Kidney epithelial cell (primary cell): ENCODE data around the gene GRM3. TPM values are rescaled to one million over a fixed set of nuclear protein-coding genes. Genes with fewer than 3 reads are reported as not detected.

Experiments
- DNase-seq: peaks from one replicate; pipeline ENCODE4 v3.0.0-alpha.2; 2010; ENCODE audit warnings: low read depth
- H3K27me3 ChIP-seq: 2 replicates; pipeline ENCODE4 v1.6.0; 2011; ENCODE audit warnings: low read length; ENCODE audit not compliant: control insufficient read depth, insufficient read depth
- H3K36me3 ChIP-seq: 2 replicates; pipeline ENCODE4 v1.5.1; 2011; ENCODE audit warnings: low read length; ENCODE audit not compliant: control insufficient read depth, insufficient read depth
- H3K4me3 ChIP-seq: 2 replicates; pipeline ENCODE4 v1.5.1; 2011; ENCODE audit warnings: low read depth, mild to moderate bottlenecking, control low read depth, low read length
- total RNA-seq: library from RNA; depleted of rRNA; stranded (reverse); fragments of >200 nt; gene quantifications from 2 replicates; pipeline ENCODE4 v1.2.3, GENCODE V29; 2015
- TF ChIP-seq, protein P1 (sequence below): IDR thresholded peaks from 2 replicates; pipeline ENCODE4 v1.5.1; 2011; ENCODE audit warnings: mild to moderate bottlenecking, moderate library complexity, low read length, control low read depth, inconsistent platforms; ENCODE audit not compliant: insufficient read depth, poor library complexity, severe bottlenecking

Gene GRM3
- total RNA-seq, 1 donor from 2014 or later: not detected

DNA sequence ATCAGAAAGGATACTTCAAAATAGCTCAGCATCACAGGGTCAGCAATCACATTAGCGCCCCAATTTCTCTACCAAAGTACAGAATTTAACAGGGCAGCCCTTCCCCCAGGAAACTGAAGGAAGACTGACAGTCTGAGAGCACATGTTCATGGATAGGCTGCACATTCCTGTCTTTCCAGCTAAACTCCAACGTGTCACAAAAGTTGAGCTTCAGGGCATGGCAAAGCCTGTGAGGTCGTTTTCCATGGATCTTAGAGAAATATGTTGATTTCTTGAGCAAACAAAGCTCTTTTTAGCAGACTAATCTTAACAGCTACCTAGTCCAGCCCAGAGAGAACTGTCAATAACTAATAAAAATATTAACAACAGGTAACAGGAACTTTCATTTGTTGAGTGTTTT, 207.9 kb downstream of the GRM3 start:
- DNase-seq: no peak
- TF ChIP-seq, protein P1, sequence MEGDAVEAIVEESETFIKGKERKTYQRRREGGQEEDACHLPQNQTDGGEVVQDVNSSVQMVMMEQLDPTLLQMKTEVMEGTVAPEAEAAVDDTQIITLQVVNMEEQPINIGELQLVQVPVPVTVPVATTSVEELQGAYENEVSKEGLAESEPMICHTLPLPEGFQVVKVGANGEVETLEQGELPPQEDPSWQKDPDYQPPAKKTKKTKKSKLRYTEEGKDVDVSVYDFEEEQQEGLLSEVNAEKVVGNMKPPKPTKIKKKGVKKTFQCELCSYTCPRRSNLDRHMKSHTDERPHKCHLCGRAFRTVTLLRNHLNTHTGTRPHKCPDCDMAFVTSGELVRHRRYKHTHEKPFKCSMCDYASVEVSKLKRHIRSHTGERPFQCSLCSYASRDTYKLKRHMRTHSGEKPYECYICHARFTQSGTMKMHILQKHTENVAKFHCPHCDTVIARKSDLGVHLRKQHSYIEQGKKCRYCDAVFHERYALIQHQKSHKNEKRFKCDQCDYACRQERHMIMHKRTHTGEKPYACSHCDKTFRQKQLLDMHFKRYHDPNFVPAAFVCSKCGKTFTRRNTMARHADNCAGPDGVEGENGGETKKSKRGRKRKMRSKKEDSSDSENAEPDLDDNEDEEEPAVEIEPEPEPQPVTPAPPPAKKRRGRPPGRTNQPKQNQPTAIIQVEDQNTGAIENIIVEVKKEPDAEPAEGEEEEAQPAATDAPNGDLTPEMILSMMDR: no peak

DNA sequence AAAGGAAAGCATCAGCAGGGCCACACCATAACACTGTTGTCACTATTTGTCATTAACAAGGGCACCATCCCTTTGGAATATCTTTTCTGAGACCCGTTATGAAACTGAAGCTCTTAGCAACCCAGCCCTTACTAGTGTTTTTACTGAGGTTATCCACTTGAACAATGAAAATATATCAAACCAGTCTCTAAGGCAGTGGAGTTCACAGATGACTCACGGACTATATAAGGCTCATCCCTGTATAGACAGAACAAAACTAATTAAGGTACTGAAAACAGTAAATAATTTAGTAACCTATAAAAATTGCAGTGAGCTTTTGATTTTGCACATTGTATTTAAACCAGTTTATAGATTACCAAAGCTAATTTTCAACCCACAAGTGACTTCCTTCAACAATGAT, 219.7 kb downstream of the GRM3 start:
- no peaks in the 10 kb centered on the region for H3K36me3 ChIP-seq
- no peaks in the 10 kb centered on the region for H3K27me3 ChIP-seq
- no peak overlapping the region for H3K4me3 ChIP-seq
- no peak for DNase-seq
- TF ChIP-seq, protein P1: no peak

More for the DNA sequence above, 207.9 kb downstream of the GRM3 start:
- H3K27me3 ChIP-seq: no peaks in the 10 kb centered on the region
- H3K4me3 ChIP-seq: no peak overlapping the region
- H3K36me3 ChIP-seq: no peaks in the 10 kb centered on the region

DNA sequence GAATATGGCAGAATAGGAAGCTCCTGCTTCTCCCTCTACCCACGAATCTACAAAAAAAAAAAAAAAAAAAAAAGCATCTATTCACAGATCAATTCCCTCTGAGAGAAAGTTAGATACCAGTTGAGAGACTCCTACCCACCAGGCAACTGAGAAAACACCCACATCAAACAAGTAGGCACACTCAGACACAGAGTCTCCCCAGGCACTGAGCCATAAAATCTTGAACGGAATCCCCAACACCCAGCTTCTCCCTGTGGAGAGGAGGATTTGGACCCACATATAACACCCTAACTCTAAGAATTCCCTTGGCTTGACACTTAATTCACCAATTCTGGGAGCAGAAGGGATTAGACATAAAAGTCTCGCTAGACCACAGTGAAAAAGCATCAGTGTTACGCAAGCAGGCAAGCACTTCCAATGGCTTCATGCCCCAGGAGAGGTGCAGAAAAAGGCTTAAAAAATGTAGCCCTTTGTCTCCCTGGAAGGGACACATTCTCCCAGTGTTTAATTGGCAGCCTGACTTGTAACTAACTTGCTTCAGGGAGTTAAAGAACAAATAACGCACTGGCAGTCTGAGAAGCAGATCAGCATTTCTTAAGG, 223.6 kb downstream of the GRM3 start:
- TF ChIP-seq, protein P1: no peak
- no peaks in the 10 kb centered on the region for H3K27me3 ChIP-seq
- no peak for DNase-seq
- H3K36me3 ChIP-seq: no peaks in the 10 kb centered on the region
- H3K4me3 ChIP-seq: no peak overlapping the region

DNA sequence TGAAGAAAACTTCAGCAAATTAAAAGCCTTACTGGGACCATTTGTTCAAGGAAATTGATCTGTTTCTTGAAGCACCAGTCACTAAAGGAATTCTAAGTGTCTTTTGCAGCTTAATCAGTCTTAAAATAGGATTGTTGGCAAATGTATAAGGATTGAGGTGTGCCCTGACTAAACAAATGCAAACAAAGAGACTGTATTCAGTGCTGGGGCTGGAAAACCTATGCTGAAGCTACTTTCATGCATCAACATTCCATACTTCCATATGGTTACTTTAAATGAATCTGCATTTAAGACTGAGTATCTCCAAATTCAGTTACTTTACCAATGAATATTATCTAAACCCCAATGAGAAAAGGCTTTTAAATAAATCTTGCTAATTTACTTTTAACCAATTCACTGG, 232.4 kb downstream of the GRM3 start:
- DNase-seq: no peak
- no peaks in the 10 kb centered on the region for H3K36me3 ChIP-seq
- H3K27me3 ChIP-seq: no peaks in the 10 kb centered on the region
- no peak overlapping the region for H3K4me3 ChIP-seq
- TF ChIP-seq, protein P1: no peak

DNA sequence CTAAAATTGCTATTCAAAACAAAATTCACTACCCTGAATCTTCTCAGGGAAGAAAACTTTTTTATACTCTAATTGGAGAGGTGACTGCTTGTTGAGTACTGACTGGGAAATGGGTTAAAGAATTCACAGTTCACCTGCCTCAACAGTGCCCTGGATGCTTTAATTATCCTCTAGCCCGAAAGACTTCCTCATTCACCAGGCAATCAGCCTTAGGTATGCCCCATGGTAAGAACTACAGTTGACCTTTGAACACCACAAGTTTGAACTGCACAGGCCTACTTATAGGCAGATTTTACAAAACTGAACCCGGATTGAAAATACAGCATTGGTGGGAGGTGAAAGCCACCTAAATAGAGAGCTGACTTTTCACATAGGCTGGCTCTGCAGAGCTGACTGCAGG, 240.4 kb downstream of the GRM3 start:
- no peaks in the 10 kb centered on the region for H3K36me3 ChIP-seq
- no peak overlapping the region for H3K4me3 ChIP-seq
- no peaks in the 10 kb centered on the region for H3K27me3 ChIP-seq
- no peak for DNase-seq
- TF ChIP-seq, protein P1: no peak

DNA sequence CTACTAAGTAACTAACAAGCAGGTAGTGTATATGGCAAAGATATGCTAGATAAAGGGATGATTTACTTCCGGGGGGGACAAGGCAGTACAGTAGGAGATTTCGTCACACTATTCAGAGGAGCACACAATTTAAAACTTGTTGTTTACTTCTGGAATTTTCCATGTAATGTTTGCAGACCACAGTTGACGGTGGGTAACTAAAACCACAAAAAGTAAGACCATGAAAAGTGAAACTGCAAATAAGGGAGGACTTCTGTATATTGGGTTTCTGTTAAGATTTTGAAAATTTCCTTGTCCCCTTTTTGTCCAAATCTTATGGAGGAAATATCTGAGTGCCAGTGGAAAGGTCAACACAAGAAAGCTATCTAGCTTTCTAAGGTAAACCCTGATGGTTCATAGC, 245.8 kb downstream of the GRM3 start:
- TF ChIP-seq, protein P1: no peak
- Histone ChIP-seq H3K27me3 (no peaks in the 10 kb centered on the region), H3K36me3 (no peaks in the 10 kb centered on the region), H3K4me3 (no peak overlapping the region)
- no peak for DNase-seq
